SK-N-MC (cell line): ENCODE data around the gene B2M.

Experiments used
- DNase-seq: peaks from one replicate; pipeline ENCODE4 v3.0.0-alpha.2; 2011; ENCODE audit warnings: low read depth, low spot score
- H3K27ac ChIP-seq: fragments of 200-600 bp; sonication (generic); 2 replicates; pipeline ENCODE4 v1.5.1; 2016; ENCODE audit warnings: mixed run types
- H3K36me3 ChIP-seq: fragments of 200-600 bp; sonication (generic); 2 replicates; pipeline ENCODE4 v1.6.1; 2017; ENCODE audit warnings: antibody characterized with exemption, low read length, mixed read lengths; ENCODE audit not compliant: insufficient read depth
- H3K4me3 ChIP-seq: fragments of 200-600 bp; sonication (generic); 2 replicates; pipeline ENCODE4 v1.5.1; 2016
- H3K9ac ChIP-seq: fragments of 200-600 bp; sonication (generic); 2 replicates; pipeline ENCODE4 v1.8.0; 2017; ENCODE audit warnings: mixed run types, mixed read lengths; ENCODE audit not compliant: insufficient read length
- H3K9me3 ChIP-seq: fragments of 200-600 bp; sonication (generic); 2 replicates; pipeline ENCODE4 v1.6.1; 2017; ENCODE audit warnings: low read depth, mild to moderate bottlenecking, antibody characterized with exemption, low read length, moderate library complexity, mixed read lengths
- EZH2 ChIP-seq: fragments of 200-600 bp; sonication (generic); IDR thresholded peaks from one replicate; pipeline ENCODE4 v1.6.1; 2017; ENCODE audit warnings: antibody characterized with exemption
- FOXP2 ChIP-seq: optimal IDR thresholded peaks from 2 replicates; pipeline ENCODE3; 2011; ENCODE audit warnings: mild to moderate bottlenecking, moderate library complexity; ENCODE audit not compliant: insufficient read depth; ENCODE audit errors: extremely low read length, control extremely low read depth
- POLR2AphosphoS5 ChIP-seq: IDR thresholded peaks from 2 replicates; pipeline ENCODE4 v1.6.1; 2012; ENCODE audit warnings: mild to moderate bottlenecking, low read depth, low read length, borderline replicate concordance

B2M gene

GRCh38 chr15:44753345-44753744, 42.0 kb downstream of the B2M start:
- TF ChIP-seq FOXP2 (no peak), POLR2AphosphoS5 (no peak), EZH2 (no peak)
- Histone ChIP-seq H3K4me3 (no peak overlapping the region), H3K9ac (no peak overlapping the region), H3K9me3 (no peaks in the 10 kb centered on the region), H3K27ac (no peak overlapping the region), H3K36me3 (no peaks in the 10 kb centered on the region)
- DNase-seq: no peak

GRCh38 chr15:44763187-44763586, 51.9 kb downstream of the B2M start:
- Histone ChIP-seq H3K27ac (no peak overlapping the region), H3K4me3 (no peak overlapping the region), H3K9ac (no peak overlapping the region), H3K36me3 (no peaks in the 10 kb centered on the region), H3K9me3 (no peaks in the 10 kb centered on the region)
- TF ChIP-seq POLR2AphosphoS5: no peak
- TF ChIP-seq FOXP2: no peak
- no peak for TF ChIP-seq EZH2
- DNase-seq: no peak

- no peak overlapping the region for H3K4me3 ChIP-seq
- no peaks in the 10 kb centered on the region for H3K36me3 ChIP-seq
- no peak overlapping the region for H3K27ac ChIP-seq
- H3K9ac ChIP-seq: no peak overlapping the region
- H3K9me3 ChIP-seq: no peaks in the 10 kb centered on the region
- no peak for DNase-seq
- no peak for TF ChIP-seq POLR2AphosphoS5
- TF ChIP-seq FOXP2: no peak
- no peak for TF ChIP-seq EZH2
These were observed 52.5 kb downstream of the B2M start for GRCh38 chr15:44763848-44764247.

GRCh38 chr15:44765036-44765435, 53.7 kb downstream of the B2M start:
- no peak for DNase-seq
- Histone ChIP-seq H3K9me3 (no peaks in the 10 kb centered on the region), H3K4me3 (no peak overlapping the region), H3K36me3 (no peaks in the 10 kb centered on the region), H3K9ac (no peak overlapping the region), H3K27ac (no peak overlapping the region)
- no peak for TF ChIP-seq EZH2
- no peak for TF ChIP-seq FOXP2
